ELF-1 (cell line): ENCODE results near the gene CHST13.
"Not testable (repeated sequence)": the region's sequence is repeated elsewhere in the genome, so short reads cannot be mapped to it uniquely, and the experiment has no call there.

Source experiments
- DNase-seq: peaks from one replicate; pipeline ENCODE4 v3.0.0-alpha.2; 2016; ENCODE audit warnings: low read depth, low spot score

Gene CHST13

GRCh38 chr3:126525853-126526667, 2.1 kb downstream of the CHST13 start:
- DNase-seq = no peak

- no peak for DNase-seq
Observed at GRCh38 chr3:126526668-126527005, 2.7 kb downstream of the CHST13 start.

- DNase-seq = no peak
Observed at GRCh38 chr3:126527006-126527405, 3.1 kb downstream of the CHST13 start.

GRCh38 chr3:126527455-126528211, 3.7 kb downstream of the CHST13 start:
- no peak for DNase-seq

- DNase-seq = no peak
Observed at GRCh38 chr3:126528419-126528799, 4.5 kb downstream of the CHST13 start.

GRCh38 chr3:126528800-126529541, 5.0 kb downstream of the CHST13 start:
- DNase-seq = no peak

- no peak for DNase-seq
Observed at GRCh38 chr3:126529585-126530170, 5.7 kb downstream of the CHST13 start.

- no peak for DNase-seq
Observed at GRCh38 chr3:126530171-126531050, 6.5 kb downstream of the CHST13 start.

GRCh38 chr3:126531051-126531330, 7.0 kb downstream of the CHST13 start:
- no peak for DNase-seq

GRCh38 chr3:126533506-126533905, 9.6 kb downstream of the CHST13 start:
- no peak for DNase-seq

GRCh38 chr3:126534716-126535115, 10.8 kb downstream of the CHST13 start:
- not testable (repeated sequence) for DNase-seq

- DNase-seq = no peak
Observed at GRCh38 chr3:126535636-126536035, 11.7 kb downstream of the CHST13 start.

GRCh38 chr3:126536126-126536525, 12.2 kb downstream of the CHST13 start:
- no peak for DNase-seq

- DNase-seq = no peak
Observed at GRCh38 chr3:126537116-126537729, 13.3 kb downstream of the CHST13 start.

GRCh38 chr3:126537730-126538281, 13.9 kb downstream of the CHST13 start:
- DNase-seq = no peak

- peak; percentile 53 for DNase-seq
Observed at GRCh38 chr3:126538316-126538715, 14.4 kb downstream of the CHST13 start.

- no peak for DNase-seq
Observed at GRCh38 chr3:126538966-126539365, 15.0 kb downstream of the CHST13 start.

- no peak for DNase-seq
Observed at GRCh38 chr3:126539558-126540250, 15.7 kb downstream of the CHST13 start.

- DNase-seq = no peak
Observed at GRCh38 chr3:126540342-126540849, 16.4 kb downstream of the CHST13 start.
